Measurements from ENCODE around the gene COASY.

Gene COASY

DNA sequence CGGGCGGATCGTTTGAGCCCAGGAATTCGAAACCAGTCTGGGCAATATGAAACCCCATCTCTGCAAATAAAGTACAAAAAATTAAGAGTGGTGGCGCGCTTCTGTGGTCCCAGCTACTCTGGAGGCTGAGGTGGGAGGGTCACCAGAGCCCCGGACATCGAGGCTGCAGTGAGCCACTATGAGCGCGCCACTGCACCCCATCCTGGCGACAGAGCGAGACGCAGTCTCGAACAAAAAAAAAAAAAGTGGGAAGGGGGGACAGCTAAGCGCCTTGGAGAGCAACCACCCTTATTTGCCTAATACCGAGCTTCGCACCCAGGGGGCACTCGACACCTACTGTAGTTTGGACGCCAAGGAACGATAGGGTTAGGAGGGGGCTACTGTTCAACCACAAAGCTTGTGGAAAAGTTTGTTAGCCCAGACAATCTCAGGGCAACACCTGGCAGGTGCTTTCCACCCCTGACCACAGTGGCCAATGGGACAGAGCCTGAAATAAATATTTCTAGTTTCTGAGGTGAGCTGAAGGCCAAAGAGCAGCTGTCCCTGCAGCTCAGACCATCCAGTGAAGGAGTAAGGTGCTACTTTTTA, 16.4 kb downstream of the COASY start:
- Histone ChIP-seq H3K4me1 (ENCODE audit: control insufficient read depth in 1 of 2, insufficient read depth in 1 of 2, low read depth in 1 of 2, low read length in 1 of 2) (peaks cover 27 to 43% of the 10 kb centered on the region in 2 experiments), H3K36me3 (peaks cover 66% of the 10 kb centered on the region), H3K27ac (peak overlapping the region; percentile 96), H3K9me3 (no peaks in the 10 kb centered on the region), H3K27me3 (no peaks in the 10 kb centered on the region), H3K4me3 (ENCODE audit: low read depth in 1 of 2, low read length in 1 of 2) (peak overlapping the region; percentile 70 to 74)
- TF ChIP-seq, protein P1, sequence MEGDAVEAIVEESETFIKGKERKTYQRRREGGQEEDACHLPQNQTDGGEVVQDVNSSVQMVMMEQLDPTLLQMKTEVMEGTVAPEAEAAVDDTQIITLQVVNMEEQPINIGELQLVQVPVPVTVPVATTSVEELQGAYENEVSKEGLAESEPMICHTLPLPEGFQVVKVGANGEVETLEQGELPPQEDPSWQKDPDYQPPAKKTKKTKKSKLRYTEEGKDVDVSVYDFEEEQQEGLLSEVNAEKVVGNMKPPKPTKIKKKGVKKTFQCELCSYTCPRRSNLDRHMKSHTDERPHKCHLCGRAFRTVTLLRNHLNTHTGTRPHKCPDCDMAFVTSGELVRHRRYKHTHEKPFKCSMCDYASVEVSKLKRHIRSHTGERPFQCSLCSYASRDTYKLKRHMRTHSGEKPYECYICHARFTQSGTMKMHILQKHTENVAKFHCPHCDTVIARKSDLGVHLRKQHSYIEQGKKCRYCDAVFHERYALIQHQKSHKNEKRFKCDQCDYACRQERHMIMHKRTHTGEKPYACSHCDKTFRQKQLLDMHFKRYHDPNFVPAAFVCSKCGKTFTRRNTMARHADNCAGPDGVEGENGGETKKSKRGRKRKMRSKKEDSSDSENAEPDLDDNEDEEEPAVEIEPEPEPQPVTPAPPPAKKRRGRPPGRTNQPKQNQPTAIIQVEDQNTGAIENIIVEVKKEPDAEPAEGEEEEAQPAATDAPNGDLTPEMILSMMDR (IDR thresholded peaks at IDR 0.05), result peak; percentile 48

DNA sequence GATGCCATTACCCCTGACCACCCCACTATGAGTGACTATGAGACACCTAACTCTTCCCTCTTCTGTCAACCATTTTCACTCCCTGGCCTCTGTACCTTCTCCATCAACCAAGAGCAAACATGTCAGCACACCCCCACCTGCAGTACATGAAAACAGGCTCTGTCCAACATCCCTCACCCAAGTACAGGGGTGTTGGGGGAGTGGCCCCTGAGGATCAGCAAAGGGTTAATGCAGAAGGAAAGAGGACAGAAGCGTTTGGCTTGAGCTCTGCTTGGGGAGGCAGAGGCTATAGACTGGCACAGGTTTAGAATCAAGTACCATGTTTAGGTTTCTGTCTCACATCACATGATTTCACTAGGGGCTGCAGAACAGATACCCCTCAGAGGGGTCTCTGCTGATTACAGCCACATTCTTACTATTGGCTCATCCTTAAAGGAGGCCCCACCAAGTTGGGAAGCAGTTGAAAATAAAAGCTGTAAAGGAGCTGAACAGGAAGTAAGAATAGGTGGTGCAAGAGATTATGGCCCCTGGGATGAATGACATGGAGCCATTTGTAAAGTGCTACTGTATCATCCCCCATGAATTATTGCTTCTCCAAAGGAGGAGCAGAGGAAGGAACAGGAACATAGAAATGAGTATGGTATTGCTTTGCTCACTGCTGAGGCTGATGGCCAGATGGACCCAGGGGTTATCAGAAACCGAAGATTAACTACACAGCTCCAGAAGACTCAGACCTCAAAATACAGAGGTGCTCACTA, 18.0 kb downstream of the COASY start:
- Histone ChIP-seq H3K36me3 (peaks cover 61% of the 10 kb centered on the region), H3K4me1 (ENCODE audit: control insufficient read depth in 1 of 2, insufficient read depth in 1 of 2, low read depth in 1 of 2, low read length in 1 of 2) (peaks cover 29 to 47% of the 10 kb centered on the region in 2 experiments), H3K27ac (peak overlapping the region; percentile 96), H3K27me3 (no peaks in the 10 kb centered on the region), H3K9me3 (no peaks in the 10 kb centered on the region), H3K4me3 (ENCODE audit: low read depth in 1 of 2, low read length in 1 of 2) (no peak overlapping the region)
- TF ChIP-seq, protein P1 (IDR thresholded peaks at IDR 0.05), result no peak

DNA sequence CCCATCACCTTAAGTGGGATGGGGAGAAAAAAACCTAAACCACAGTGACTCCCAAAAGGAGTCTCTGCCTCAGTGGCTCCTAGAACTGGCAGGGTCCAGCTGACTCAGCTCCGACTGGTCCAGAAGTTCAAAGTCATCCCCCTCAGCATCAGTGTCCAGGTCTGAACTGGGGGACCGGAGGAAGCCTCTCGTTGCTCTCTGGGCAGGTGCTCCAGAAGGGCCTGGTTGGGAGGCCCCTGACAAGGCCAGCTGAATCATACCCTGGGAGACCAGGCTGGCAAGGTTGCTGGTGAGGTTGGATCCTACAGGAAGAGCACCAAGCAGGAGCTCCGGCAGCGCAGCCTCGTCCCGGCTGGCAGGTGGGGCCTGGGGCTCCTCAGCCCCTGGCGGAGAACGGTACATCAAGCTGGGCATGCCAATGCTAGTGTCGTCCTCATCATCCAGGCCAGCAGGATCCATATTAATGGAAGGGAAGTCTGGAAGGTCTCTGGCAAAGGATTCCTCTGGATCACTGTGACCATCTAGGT, 19.9 kb downstream of the COASY start:
- Histone ChIP-seq H3K9me3 (no peaks in the 10 kb centered on the region), H3K27me3 (no peaks in the 10 kb centered on the region), H3K36me3 (peaks cover 71% of the 10 kb centered on the region), H3K4me1 (ENCODE audit: control insufficient read depth in 1 of 2, insufficient read depth in 1 of 2, low read depth in 1 of 2, low read length in 1 of 2) (peaks cover 34 to 51% of the 10 kb centered on the region in 2 experiments), H3K27ac (no peak overlapping the region), H3K4me3 (ENCODE audit: low read depth in 1 of 2, low read length in 1 of 2) (no peak overlapping the region)
- TF ChIP-seq, protein P1 (IDR thresholded peaks at IDR 0.05), result no peak

DNA sequence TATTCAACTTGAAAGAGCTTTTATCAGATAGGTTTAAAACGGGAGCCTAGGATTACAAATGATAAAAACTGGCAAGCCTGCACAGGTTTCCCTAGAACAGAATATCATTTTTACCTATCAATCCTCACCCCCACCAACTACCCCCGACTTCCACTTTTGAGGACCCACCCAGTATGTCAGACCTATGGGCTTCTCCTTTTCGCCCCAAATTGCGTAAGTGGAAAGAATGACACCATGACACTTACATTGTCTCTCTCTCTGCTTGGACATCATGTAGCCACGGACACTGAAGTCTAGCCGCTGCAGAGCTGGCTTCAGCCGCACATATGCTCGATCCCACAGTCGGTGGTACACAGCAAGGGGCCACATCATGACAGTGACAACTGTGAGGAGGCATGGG, 22.9 kb downstream of the COASY start:
- peaks cover 89% of the 10 kb centered on the region for H3K36me3 ChIP-seq
- H3K4me3 ChIP-seq (ENCODE audit: low read depth in 1 of 2, low read length in 1 of 2), result peak overlapping the region in 1 of 2 experiments; percentile 18
- peaks cover 13 to 25% of the 10 kb centered on the region in 2 experiments for H3K4me1 ChIP-seq (ENCODE audit: control insufficient read depth in 1 of 2, insufficient read depth in 1 of 2, low read depth in 1 of 2, low read length in 1 of 2)
- TF ChIP-seq, protein P1 (IDR thresholded peaks at IDR 0.05), result no peak
- H3K9me3 ChIP-seq, result no peaks in the 10 kb centered on the region
- H3K27ac ChIP-seq, result peak overlapping the region; percentile 82
- H3K27me3 ChIP-seq, result no peaks in the 10 kb centered on the region

DNA sequence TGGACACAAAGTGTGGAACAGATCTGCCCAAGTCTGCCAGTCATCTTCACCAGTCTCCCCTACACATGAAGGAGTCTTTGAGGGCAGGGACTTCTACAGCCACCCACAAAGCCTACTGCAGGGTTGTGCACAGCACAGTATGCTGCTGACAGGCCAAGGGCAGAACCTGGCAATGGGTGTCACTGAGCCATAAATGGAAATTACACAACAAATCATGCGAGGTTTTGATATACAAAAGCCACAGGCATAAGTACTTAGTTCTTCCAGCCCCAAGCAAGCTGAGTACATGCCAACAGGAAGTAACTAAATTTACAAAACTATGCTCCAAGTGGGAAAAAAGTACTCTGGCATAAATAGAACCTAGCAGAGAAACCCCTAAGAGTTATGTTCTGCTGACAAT, 23.4 kb downstream of the COASY start:
- Histone ChIP-seq H3K4me3 (ENCODE audit: low read depth in 1 of 2, low read length in 1 of 2) (peak overlapping the region in 1 of 2 experiments; percentile 18), H3K4me1 (ENCODE audit: control insufficient read depth in 1 of 2, insufficient read depth in 1 of 2, low read depth in 1 of 2, low read length in 1 of 2) (peaks cover 13 to 20% of the 10 kb centered on the region in 2 experiments), H3K9me3 (no peaks in the 10 kb centered on the region), H3K27ac (peak overlapping the region; percentile 82), H3K27me3 (no peaks in the 10 kb centered on the region), H3K36me3 (peaks cover 89% of the 10 kb centered on the region)
- TF ChIP-seq, protein P1 (IDR thresholded peaks at IDR 0.05), result no peak
